H1 (cell line): ENCODE data around the gene SCAP.

Experiments
- CREB1 ChIP-seq: IDR thresholded peaks from 2 replicates; pipeline ENCODE4 v1.6.1; 2012; ENCODE audit warnings: inconsistent platforms
- CTCF ChIP-seq, 3 experiments: IDR thresholded peaks; 1 replicate in 2 of 3; 2 replicates in 1 of 3; pipeline versions ENCODE4 v1.5.1 to v1.6.1; 2011; ENCODE audit warnings: low read length in 3 of 3, mild to moderate bottlenecking in 3 of 3, inconsistent platforms in 2 of 3, low read depth in 1 of 3, moderate library complexity in 1 of 3; ENCODE audit not compliant: insufficient read depth in 1 of 3; ENCODE audit errors: control extremely low read depth in 1 of 3
- SRF ChIP-seq: IDR thresholded peaks from 2 replicates; pipeline ENCODE4 v1.6.1; 2011; ENCODE audit warnings: mild to moderate bottlenecking, low read depth, low read length, moderate library complexity
- TCF12 ChIP-seq: IDR thresholded peaks from 2 replicates; pipeline ENCODE4 v1.6.1; 2011; ENCODE audit warnings: low read depth, mild to moderate bottlenecking, low read length

DNA sequence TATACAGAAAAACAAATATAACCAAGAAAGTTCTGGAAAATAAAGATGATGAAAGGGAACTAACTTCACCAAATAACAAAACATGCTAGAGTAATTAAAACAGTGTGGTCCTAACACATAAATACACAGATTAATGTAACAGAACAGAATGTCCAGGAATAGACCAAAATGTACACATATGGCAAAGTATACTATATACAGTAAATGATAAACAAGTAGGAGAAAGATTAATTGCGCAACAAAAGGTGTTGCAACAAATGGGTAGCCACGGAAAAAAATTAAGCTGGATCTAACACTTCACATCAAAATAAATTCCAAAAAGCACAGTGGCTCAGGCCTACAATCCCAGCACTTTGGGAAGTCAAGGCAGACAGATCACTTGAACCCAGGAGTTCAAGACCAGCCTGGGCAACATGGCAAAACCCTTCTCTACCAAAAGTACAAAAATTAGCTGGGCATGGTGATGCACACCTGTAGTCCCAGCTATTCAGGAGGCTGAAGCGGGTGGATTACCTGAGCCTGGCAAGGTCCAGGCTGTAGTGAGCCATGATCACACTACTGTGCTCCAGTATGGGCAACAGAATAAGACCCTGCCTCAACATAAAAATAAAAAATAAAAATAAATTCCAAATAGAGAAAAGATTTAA is 19.8 kb downstream of the SCAP start:
- no peak for TF ChIP-seq CREB1
- TF ChIP-seq TCF12: no peak
- no peak for TF ChIP-seq SRF
- no peak for TF ChIP-seq CTCF (IDR thresholded peaks at IDR 0.05; ENCODE audit: control extremely low read depth in 1 of 3, insufficient read depth in 1 of 3, low read depth in 1 of 3, low read length in 3 of 3)
